Brain microvascular endothelial cell (primary cell): ENCODE data around the gene MPPE1.
"Not testable (repeated sequence)": the region's sequence is repeated elsewhere in the genome, so short reads cannot be mapped to it uniquely, and the experiment has no call there.

ENCODE experiments used
- DNase-seq: peaks from one replicate; pipeline ENCODE4 v3.0.0-alpha.2; 2020
- H3K27ac ChIP-seq: fragments of 250-450 bp; sonication (Bioruptor Pico); 2 replicates; pipeline ENCODE4 v1.5.1; 2020; ENCODE audit warnings: mild to moderate bottlenecking, moderate library complexity
- H3K27me3 ChIP-seq: fragments of 250-450 bp; sonication (Bioruptor Pico); replicated peaks from 2 replicates; pipeline ENCODE4 v1.5.1; 2020; ENCODE audit warnings: mild to moderate bottlenecking
- H3K36me3 ChIP-seq: fragments of 250-450 bp; sonication (Bioruptor Pico); replicated peaks from 2 replicates; pipeline ENCODE4 v1.5.1; 2020; ENCODE audit warnings: mild to moderate bottlenecking
- H3K4me3 ChIP-seq: 2 replicates; pipeline ENCODE4 v1.5.1; 2011; ENCODE audit warnings: low read depth, mild to moderate bottlenecking, control low read depth, low read length, moderate library complexity
- in situ Hi-C: cut with HindIII; loops from 2 replicates; pipeline ENCODE4 v1.10.0; 2017; ENCODE audit warnings: low sequenced_read_pairs, low pct_ligation_motif_present
- TF ChIP-seq, protein P1 (sequence below): IDR thresholded peaks from 2 replicates; pipeline ENCODE4 v1.5.1; 2011; ENCODE audit warnings: low read depth, mild to moderate bottlenecking, moderate library complexity, low read length, control low read depth, inconsistent platforms; ENCODE audit errors: missing control alignments

MPPE1 gene

DNA sequence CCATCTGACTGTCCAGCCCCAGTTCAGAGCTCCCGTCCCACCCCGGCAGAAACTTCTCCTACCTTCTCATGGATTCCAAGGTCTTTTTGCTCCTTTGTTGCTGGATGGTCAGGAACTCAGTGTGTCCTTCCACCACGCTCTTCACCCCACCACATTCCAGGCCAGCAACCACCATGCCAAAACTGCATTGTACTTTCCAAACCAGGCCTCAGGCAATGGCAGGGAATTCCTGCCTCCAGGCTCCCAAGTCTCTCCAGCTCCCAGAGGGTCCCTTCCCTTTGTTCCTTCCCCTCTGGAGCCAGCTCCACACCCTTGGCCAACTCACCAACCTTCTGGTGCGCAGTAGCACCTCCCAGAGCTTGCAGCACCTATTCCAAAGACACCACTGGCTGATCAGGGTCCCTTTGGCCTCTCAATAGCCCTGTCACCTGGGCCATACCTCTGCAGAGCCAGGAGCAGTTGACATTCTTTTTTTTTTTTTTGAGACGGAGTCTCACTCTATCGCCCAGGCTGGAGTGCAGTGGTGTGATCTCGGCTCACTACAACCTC lies 48.8 kb downstream of the MPPE1 start:
- TF ChIP-seq, protein P1, sequence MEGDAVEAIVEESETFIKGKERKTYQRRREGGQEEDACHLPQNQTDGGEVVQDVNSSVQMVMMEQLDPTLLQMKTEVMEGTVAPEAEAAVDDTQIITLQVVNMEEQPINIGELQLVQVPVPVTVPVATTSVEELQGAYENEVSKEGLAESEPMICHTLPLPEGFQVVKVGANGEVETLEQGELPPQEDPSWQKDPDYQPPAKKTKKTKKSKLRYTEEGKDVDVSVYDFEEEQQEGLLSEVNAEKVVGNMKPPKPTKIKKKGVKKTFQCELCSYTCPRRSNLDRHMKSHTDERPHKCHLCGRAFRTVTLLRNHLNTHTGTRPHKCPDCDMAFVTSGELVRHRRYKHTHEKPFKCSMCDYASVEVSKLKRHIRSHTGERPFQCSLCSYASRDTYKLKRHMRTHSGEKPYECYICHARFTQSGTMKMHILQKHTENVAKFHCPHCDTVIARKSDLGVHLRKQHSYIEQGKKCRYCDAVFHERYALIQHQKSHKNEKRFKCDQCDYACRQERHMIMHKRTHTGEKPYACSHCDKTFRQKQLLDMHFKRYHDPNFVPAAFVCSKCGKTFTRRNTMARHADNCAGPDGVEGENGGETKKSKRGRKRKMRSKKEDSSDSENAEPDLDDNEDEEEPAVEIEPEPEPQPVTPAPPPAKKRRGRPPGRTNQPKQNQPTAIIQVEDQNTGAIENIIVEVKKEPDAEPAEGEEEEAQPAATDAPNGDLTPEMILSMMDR: no peak
- Histone ChIP-seq H3K27me3 (no peaks in the 10 kb centered on the region), H3K36me3 (no peaks in the 10 kb centered on the region), H3K27ac (peak overlapping the region; percentile 74), H3K4me3 (peak overlapping the region; percentile 17)
- DNase-seq: no peak
- in situ Hi-C loops: no loop called here

DNA sequence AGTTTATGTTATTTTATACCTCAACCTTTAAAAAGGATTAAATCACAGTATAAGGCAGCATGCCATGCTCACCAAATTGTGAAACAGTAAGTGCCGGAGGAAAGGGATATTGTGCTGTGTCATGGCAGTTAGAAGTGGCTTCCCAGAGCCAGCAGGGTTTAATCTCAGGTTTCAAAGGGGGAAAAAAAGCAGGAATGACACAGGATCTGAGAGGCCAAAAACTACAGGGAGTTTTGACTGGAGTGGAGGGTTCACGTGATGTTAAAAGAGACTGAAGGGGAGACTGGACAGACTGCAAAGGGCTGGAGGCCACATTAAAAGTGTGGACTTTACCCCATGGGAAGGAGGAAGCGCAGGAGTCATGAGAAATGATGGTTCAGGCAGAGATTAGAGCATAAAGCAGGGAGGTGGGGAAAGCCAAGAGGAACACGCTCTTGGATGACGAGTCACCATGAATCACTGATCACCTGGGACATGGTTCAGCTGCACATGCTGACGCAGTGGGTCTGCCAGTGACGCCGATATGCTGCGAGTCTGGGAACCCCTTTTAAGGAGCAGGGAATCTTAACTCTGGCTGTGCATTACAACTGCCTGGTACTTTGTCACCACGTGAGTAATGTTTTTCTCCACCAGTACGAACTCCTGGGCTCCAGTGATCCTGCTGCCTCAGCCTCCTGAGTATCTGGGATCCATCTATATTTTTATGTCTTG lies 50.8 kb downstream of the MPPE1 start:
- peak overlapping the region; percentile 94 for H3K27ac ChIP-seq
- no peaks in the 10 kb centered on the region for H3K27me3 ChIP-seq
- no peaks in the 10 kb centered on the region for H3K36me3 ChIP-seq
- TF ChIP-seq, protein P1: no peak
- peak; percentile 100 for DNase-seq
- no peak overlapping the region for H3K4me3 ChIP-seq
- in situ Hi-C loops: no loop called here

DNA sequence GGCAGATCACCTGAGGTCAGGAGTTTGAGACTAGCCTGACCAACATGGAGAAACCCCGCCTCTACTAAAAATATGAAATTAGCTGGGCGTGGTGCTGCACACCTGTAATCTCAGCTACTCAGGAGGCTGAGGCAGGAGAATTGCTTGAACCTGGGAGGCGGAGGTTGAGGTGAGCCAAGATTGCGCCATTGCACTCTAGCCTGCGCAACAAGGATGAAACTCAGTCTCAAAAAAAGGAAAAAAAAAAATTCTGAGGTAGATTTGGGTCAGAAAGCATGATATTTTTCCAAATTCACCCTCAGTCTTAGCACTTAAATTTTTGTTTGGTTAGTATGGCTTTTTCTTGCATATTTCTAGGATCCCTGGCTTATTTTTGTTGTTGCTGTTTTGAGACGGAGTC lies 53.6 kb downstream of the MPPE1 start:
- H3K27ac ChIP-seq, H3K27me3 ChIP-seq, H3K4me3 ChIP-seq, in situ Hi-C loops, H3K36me3 ChIP-seq, DNase-seq: not testable (repeated sequence)

DNA sequence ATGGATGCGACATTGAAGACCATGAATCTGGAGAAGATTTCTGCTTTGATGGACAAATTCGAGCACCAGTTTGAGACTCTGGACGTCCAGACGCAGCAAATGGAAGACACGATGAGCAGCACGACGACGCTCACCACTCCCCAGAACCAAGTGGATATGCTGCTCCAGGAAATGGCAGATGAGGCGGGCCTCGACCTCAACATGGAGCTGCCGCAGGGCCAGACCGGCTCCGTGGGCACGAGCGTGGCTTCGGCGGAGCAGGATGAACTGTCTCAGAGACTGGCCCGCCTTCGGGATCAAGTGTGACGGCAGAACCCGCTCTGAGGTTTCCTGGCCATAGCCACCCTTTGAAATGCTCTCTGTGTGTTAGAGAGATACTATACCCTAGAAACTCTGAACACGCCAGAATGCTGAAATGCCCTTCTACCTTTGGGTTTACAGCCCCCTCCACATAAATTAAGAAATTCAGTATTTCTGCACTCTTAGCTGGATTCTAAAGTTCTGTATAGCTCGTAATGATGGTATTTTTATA lies 56.2 kb downstream of the MPPE1 start:
- H3K27me3 ChIP-seq: no peaks in the 10 kb centered on the region
- H3K4me3 ChIP-seq: peak overlapping the region; percentile 99
- no peaks in the 10 kb centered on the region for H3K36me3 ChIP-seq
- DNase-seq: peak; percentile 36
- TF ChIP-seq, protein P1: no peak
- in situ Hi-C loops: no loop called here
- peak overlapping the region; percentile 96 for H3K27ac ChIP-seq

DNA sequence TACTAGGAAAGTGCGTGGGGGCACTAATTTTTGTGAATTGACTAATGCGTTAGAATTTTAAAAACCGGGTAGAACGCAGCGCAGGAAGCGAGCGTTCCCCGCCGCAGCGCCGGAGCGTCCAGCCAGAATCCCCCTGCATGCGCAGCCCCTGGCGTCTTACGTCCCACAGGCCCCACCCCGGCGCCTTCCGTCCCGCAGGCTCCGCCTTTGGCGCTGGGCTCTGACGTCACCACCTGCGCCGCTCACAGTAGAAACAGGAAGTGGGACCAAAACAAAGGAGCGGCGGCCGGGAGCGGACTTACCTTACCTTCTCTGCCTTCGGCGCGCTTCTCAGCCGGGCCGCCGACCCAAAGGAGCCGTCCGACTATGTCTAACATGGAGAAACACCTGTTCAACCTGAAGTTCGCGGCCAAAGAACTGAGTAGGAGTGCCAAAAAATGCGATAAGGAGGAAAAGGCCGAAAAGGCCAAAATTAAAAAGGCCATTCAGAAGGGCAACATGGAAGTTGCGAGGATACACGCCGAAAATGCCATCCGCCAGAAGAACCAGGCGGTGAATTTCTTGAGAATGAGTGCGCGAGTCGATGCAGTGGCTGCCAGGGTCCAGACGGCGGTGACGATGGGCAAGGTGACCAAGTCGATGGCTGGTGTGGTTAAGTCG lies 56.8 kb downstream of the MPPE1 start, which contains the start of gene CHMP1B:
CHMP1B (plus strand) TSS at position 268 of the 660 bp plus-strand sequence; CDS start at position 367, 99 bp downstream.
- DNase-seq: peak; percentile 97
- Histone ChIP-seq H3K36me3 (no peaks in the 10 kb centered on the region), H3K27ac (peak within 1 kb of the TSS; percentile 96), H3K4me3 (peak within 1 kb of the TSS; percentile 99), H3K27me3 (no peaks in the 10 kb centered on the region)
- in situ Hi-C loops: no loop called here
- TF ChIP-seq, protein P1: no peak

DNA sequence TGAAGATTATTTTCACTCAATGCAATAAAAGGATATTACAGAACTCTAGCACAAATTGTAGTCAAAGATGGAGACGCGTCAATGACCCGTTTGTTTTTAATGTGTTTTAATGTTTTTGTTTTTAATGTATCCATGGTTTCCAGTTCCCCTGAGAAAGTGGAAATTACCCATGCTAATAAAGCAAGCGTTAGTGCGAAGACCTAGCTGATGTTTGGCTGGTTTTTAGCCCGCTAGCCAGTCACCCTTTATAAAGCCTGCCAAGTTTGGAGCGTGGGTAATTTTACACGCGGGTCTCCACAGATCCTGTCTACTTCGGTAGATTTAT lies 57.3 kb downstream of the MPPE1 start:
- Histone ChIP-seq H3K36me3 (no peaks in the 10 kb centered on the region), H3K27me3 (no peaks in the 10 kb centered on the region), H3K4me3 (peak overlapping the region; percentile 99), H3K27ac (peak overlapping the region; percentile 96)
- TF ChIP-seq, protein P1: no peak
- DNase-seq: no peak
- in situ Hi-C loops: no loop called here
